H9 (cell line): ENCODE measurements around the gene NMUR2. TPM values are rescaled to one million over a fixed set of nuclear protein-coding genes. Genes with fewer than 3 reads are reported as not detected.

Experiments used
- DNase-seq: peaks from one replicate; pipeline ENCODE4 v3.0.0-alpha.2; 2017
- H2AFZ ChIP-seq: one replicate; pipeline ENCODE4 v1.6.1; 2013; ENCODE audit warnings: mild to moderate bottlenecking, low read length, control low read depth, moderate library complexity
- H2AK5ac ChIP-seq: 2 replicates; pipeline ENCODE4 v1.6.1; 2013; ENCODE audit warnings: low read length, control low read depth, mixed read lengths; ENCODE audit not compliant: insufficient read length
- H2BK120ac ChIP-seq: one replicate; pipeline ENCODE4 v1.6.1; 2013; ENCODE audit warnings: low read depth, mild to moderate bottlenecking, low read length, control low read depth, inconsistent platforms; ENCODE audit not compliant: poor library complexity, severe bottlenecking
- H2BK12ac ChIP-seq: 2 replicates; pipeline ENCODE4 v1.6.1; 2013; ENCODE audit warnings: low read length, control low read depth, mixed read lengths, low read depth; ENCODE audit not compliant: insufficient read length
- H2BK15ac ChIP-seq: 2 replicates; pipeline ENCODE4 v1.6.1; 2013; ENCODE audit warnings: low read depth, low read length, control low read depth
- H2BK20ac ChIP-seq: one replicate; pipeline ENCODE4 v1.6.1; 2013; ENCODE audit warnings: low read depth, mild to moderate bottlenecking, low read length, control low read depth, inconsistent platforms; ENCODE audit not compliant: poor library complexity, severe bottlenecking
- H2BK5ac ChIP-seq: 2 replicates; pipeline ENCODE4 v1.6.1; 2013; ENCODE audit warnings: low read length, control low read depth, mixed read lengths; ENCODE audit not compliant: insufficient read length
- H3K14ac ChIP-seq: 2 replicates; pipeline ENCODE4 v1.6.1; 2013; ENCODE audit warnings: low read length, control low read depth; ENCODE audit not compliant: insufficient read depth
- H3K18ac ChIP-seq: 2 replicates; pipeline ENCODE4 v1.6.1; 2013; ENCODE audit warnings: low read depth, mild to moderate bottlenecking, mixed read lengths, low read length, control low read depth; ENCODE audit not compliant: insufficient read length
- H3K23ac ChIP-seq: 2 replicates; pipeline ENCODE4 v1.6.1; 2013; ENCODE audit warnings: low read length, control low read depth, mixed read lengths, low read depth; ENCODE audit not compliant: insufficient read length
- H3K23me2 ChIP-seq: 2 replicates; pipeline ENCODE4 v1.6.1; 2013; ENCODE audit warnings: low read depth, mild to moderate bottlenecking, mixed read lengths, low read length, control low read depth; ENCODE audit not compliant: insufficient read length, poor library complexity, severe bottlenecking
- H3K27ac ChIP-seq: 2 replicates; pipeline ENCODE4 v1.5.1; 2013; ENCODE audit warnings: low read length, control low read depth, mixed read lengths, low read depth; ENCODE audit not compliant: insufficient read length
- H3K27me3 ChIP-seq: 2 replicates; pipeline ENCODE4 v1.6.1; 2013; ENCODE audit warnings: low read length, control low read depth, inconsistent platforms; ENCODE audit not compliant: insufficient read depth
- H3K4ac ChIP-seq: 2 replicates; pipeline ENCODE4 v1.6.1; 2013; ENCODE audit warnings: low read depth, mild to moderate bottlenecking, control low read depth, inconsistent platforms, low read length, moderate library complexity
- H3K4me1 ChIP-seq: 2 replicates; pipeline ENCODE4 v1.6.1; 2013; ENCODE audit warnings: low read length, control low read depth, inconsistent platforms; ENCODE audit not compliant: insufficient read depth
- H3K4me2 ChIP-seq: 2 replicates; pipeline ENCODE4 v1.6.1; 2013; ENCODE audit warnings: low read length, control low read depth, mixed read lengths; ENCODE audit not compliant: insufficient read length, insufficient read depth
- H3K56ac ChIP-seq: 2 replicates; pipeline ENCODE4 v1.6.1; 2013; ENCODE audit warnings: low read depth, mild to moderate bottlenecking, mixed read lengths, low read length, control low read depth; ENCODE audit not compliant: insufficient read length
- H3K79me1 ChIP-seq: 2 replicates; pipeline ENCODE4 v1.6.1; 2013; ENCODE audit warnings: low read depth, mild to moderate bottlenecking, moderate library complexity, low read length, control low read depth, inconsistent platforms; ENCODE audit not compliant: insufficient read depth, poor library complexity, severe bottlenecking
- H3K79me2 ChIP-seq: 2 replicates; pipeline ENCODE4 v1.6.1; 2013; ENCODE audit warnings: low read length, control low read depth, inconsistent platforms; ENCODE audit not compliant: insufficient read depth
- H3K9ac ChIP-seq: 2 replicates; pipeline ENCODE4 v1.6.1; 2013; ENCODE audit warnings: low read length, control low read depth, mixed read lengths; ENCODE audit not compliant: insufficient read length; ENCODE audit errors: extremely low read depth
- H3K9me3 ChIP-seq: one replicate; pipeline ENCODE4 v1.6.1; 2013; ENCODE audit warnings: low read depth, low read length, inconsistent platforms; ENCODE audit not compliant: control insufficient read depth
- H3T11ph ChIP-seq: one replicate; pipeline ENCODE4 v1.6.1; 2013; ENCODE audit warnings: mild to moderate bottlenecking, low read length, control low read depth, inconsistent platforms
- H4K20me1 ChIP-seq: one replicate; pipeline ENCODE4 v1.6.1; 2013; ENCODE audit not compliant: control insufficient read depth, insufficient read length, insufficient read depth
- H4K5ac ChIP-seq: 2 replicates; pipeline ENCODE4 v1.6.1; 2013; ENCODE audit warnings: low read depth, mild to moderate bottlenecking, mixed read lengths, low read length, control low read depth; ENCODE audit not compliant: insufficient read length
- H4K8ac ChIP-seq: replicated peaks from 2 replicates; pipeline ENCODE4 v1.6.1; 2013; ENCODE audit warnings: low read length, control low read depth, mixed read lengths, low read depth; ENCODE audit not compliant: insufficient read length
- H4K91ac ChIP-seq: 2 replicates; pipeline ENCODE4 v1.6.1; 2013; ENCODE audit warnings: low read depth, mild to moderate bottlenecking, moderate library complexity, mixed read lengths, low read length, control low read depth; ENCODE audit not compliant: insufficient read length
- H3K27ac Mint-ChIP-seq, 3 experiments: 2 replicates in 2 of 3; 3 replicates in 1 of 3; pipeline ENCODE4 v1.8.0; 2020 to 2021; ENCODE audit warnings: mixed read lengths in 3 of 3, mild to moderate bottlenecking in 1 of 3, moderate library complexity in 1 of 3
- H3K27me3 Mint-ChIP-seq: 2 replicates; pipeline ENCODE4 v1.8.0; 2021; ENCODE audit warnings: low read depth, mild to moderate bottlenecking, moderate library complexity, mixed read lengths
- H3K36me3 Mint-ChIP-seq, 3 experiments: 2 replicates in 2 of 3; 3 replicates in 1 of 3; pipeline ENCODE4 v1.8.0; 2020 to 2021; ENCODE audit warnings: low read depth in 3 of 3, mixed read lengths in 3 of 3; ENCODE audit not compliant: insufficient read depth in 1 of 3
- H3K4me1 Mint-ChIP-seq, 2 experiments: 2 replicates each; pipeline ENCODE4 v1.8.0; 2020; ENCODE audit warnings: mixed read lengths in 2 of 2
- H3K4me3 Mint-ChIP-seq, 2 experiments: 2 replicates in 1 of 2; 3 replicates in 1 of 2; pipeline ENCODE4 v1.8.0; 2020 to 2021; ENCODE audit warnings: mild to moderate bottlenecking in 2 of 2, mixed read lengths in 2 of 2, moderate library complexity in 1 of 2
- H3K9me3 Mint-ChIP-seq, 2 experiments: 2 replicates in 1 of 2; 3 replicates in 1 of 2; pipeline ENCODE4 v1.8.0; 2020; ENCODE audit warnings: mild to moderate bottlenecking in 2 of 2, mixed read lengths in 2 of 2, moderate library complexity in 1 of 2
- WGBS: extraction: QIAGEN DNeasy Blood & Tissue Kit; methylation state at CpG from one replicate; pipeline ENCODE4 v1.1.7; 2013; ENCODE audit warnings: missing lambda C conversion rate, low lambda C conversion rate, mixed read lengths; ENCODE audit not compliant: insufficient read length; ENCODE audit errors: extremely low coverage; 5-methylcytosine and 5-hydroxymethylcytosine counted together
- total RNA-seq: library from RNA; stranded (reverse); gene quantifications from 2 replicates; pipeline ENCODE4 v1.2.1, GENCODE V29; 2021
- TF ChIP-seq, protein P1 (sequence below): fragments of 200-600 bp; sonication (generic); conservative IDR thresholded peaks from 3 replicates; pipeline ENCODE4 v1.8.0; 2021; ENCODE audit warnings: antibody characterized with exemption, mild to moderate bottlenecking

NMUR2 gene
- total RNA-seq, 1 experiment from 2014 or later: 0.11 TPM

DNA sequence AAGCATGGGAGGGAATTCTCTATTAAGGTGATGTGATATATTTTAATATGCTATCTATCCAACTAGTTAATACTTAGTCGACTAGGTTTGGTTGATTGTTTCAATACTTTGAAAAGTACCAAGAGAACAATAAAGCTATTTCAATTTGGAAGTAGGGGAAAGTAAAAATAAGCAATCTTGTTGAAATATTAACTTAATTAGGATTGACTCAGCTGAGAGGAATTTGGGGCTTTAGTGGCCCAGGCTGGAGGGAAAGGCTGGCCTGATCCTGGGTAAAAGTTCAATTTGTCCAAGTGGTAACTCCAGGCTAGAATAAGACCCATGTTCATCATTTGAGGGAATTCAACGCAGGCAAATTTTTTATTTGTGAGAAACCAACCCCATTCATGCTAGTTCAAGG lies 48.6 kb downstream of the NMUR2 start:
- no peak overlapping the region for H3K27ac ChIP-seq
- H3K9ac ChIP-seq: no peak overlapping the region
- H3K4me2 ChIP-seq: no peak overlapping the region
- Mint-ChIP-seq H3K27ac (no peak overlapping the region), H3K4me3 (no peak overlapping the region), H3K4me1 (no peaks in the 10 kb centered on the region), H3K36me3 (no peaks in the 10 kb centered on the region), H3K27me3 (peaks cover 1% of the 10 kb centered on the region; the same call in 1 of the 2 replicates), H3K9me3 (no peaks in the 10 kb centered on the region)
- H3K23me2 ChIP-seq: no peaks in the 10 kb centered on the region
- no peak overlapping the region for H3T11ph ChIP-seq
- no peak overlapping the region for H3K14ac ChIP-seq
- no peaks in the 10 kb centered on the region for H3K79me2 ChIP-seq
- H4K91ac ChIP-seq: no peak overlapping the region
- H4K20me1 ChIP-seq: no peaks in the 10 kb centered on the region
- H3K18ac ChIP-seq: no peak overlapping the region
- no CpG with 5 or more reads among the region's 2 CpGs for WGBS
- H3K23ac ChIP-seq: no peak overlapping the region
- DNase-seq: no peak
- no peak overlapping the region for H4K5ac ChIP-seq
- TF ChIP-seq, protein P1, sequence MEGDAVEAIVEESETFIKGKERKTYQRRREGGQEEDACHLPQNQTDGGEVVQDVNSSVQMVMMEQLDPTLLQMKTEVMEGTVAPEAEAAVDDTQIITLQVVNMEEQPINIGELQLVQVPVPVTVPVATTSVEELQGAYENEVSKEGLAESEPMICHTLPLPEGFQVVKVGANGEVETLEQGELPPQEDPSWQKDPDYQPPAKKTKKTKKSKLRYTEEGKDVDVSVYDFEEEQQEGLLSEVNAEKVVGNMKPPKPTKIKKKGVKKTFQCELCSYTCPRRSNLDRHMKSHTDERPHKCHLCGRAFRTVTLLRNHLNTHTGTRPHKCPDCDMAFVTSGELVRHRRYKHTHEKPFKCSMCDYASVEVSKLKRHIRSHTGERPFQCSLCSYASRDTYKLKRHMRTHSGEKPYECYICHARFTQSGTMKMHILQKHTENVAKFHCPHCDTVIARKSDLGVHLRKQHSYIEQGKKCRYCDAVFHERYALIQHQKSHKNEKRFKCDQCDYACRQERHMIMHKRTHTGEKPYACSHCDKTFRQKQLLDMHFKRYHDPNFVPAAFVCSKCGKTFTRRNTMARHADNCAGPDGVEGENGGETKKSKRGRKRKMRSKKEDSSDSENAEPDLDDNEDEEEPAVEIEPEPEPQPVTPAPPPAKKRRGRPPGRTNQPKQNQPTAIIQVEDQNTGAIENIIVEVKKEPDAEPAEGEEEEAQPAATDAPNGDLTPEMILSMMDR: no peak
- H2BK20ac ChIP-seq: no peak overlapping the region
- H2BK120ac ChIP-seq: no peak overlapping the region
- H4K8ac ChIP-seq: no peak overlapping the region
- H3K27me3 ChIP-seq: no peaks in the 10 kb centered on the region
- H3K9me3 ChIP-seq: no peaks in the 10 kb centered on the region
- H2AK5ac ChIP-seq: no peak overlapping the region
- H2BK5ac ChIP-seq: no peak overlapping the region
- no peak overlapping the region for H3K4ac ChIP-seq
- H2AFZ ChIP-seq: no peak overlapping the region
- H2BK12ac ChIP-seq: no peak overlapping the region
- no peak overlapping the region for H3K56ac ChIP-seq
- no peaks in the 10 kb centered on the region for H3K4me1 ChIP-seq
- H2BK15ac ChIP-seq: no peak overlapping the region
- H3K79me1 ChIP-seq: no peaks in the 10 kb centered on the region
